Calu3 (cell line): ENCODE results near the gene CDK18. TPM values are rescaled to one million over a fixed set of nuclear protein-coding genes. Genes with fewer than 3 reads are reported as not detected.

ENCODE experiments used
- BruUV-seq: library from RNA; stranded (reverse); fragments of 400-500 nt; replicated peaks from 2 replicates; lab custom pipeline; 2021; lab: Mats Ljungman, UMichigan
- CTCF ChIA-PET: fragments of 300-600 bp; sonication (Branson Sonifier 250); formaldehyde crosslinking; loops from one replicate; lab custom pipeline; 2022; ENCODE audit warnings: antibody characterized with exemption; lab: Charles Lee
- DNase-seq: peaks from one replicate; pipeline ENCODE4 v3.0.0; 2022
- H3K27ac Mint-ChIP-seq: one replicate; pipeline ENCODE4 v1.8.0; 2022; ENCODE audit warnings: mixed read lengths; ENCODE audit not compliant: unreplicated experiment
- H3K27me3 Mint-ChIP-seq: one replicate; pipeline ENCODE4 v1.8.0; 2022; ENCODE audit warnings: mixed read lengths; ENCODE audit not compliant: unreplicated experiment
- H3K36me3 Mint-ChIP-seq: one replicate; pipeline ENCODE4 v1.8.0; 2022; ENCODE audit warnings: mild to moderate bottlenecking, moderate library complexity, mixed read lengths; ENCODE audit not compliant: insufficient read depth, unreplicated experiment
- H3K4me1 Mint-ChIP-seq: one replicate; pipeline ENCODE4 v1.8.0; 2022; ENCODE audit warnings: mild to moderate bottlenecking, low read depth, mixed read lengths; ENCODE audit not compliant: unreplicated experiment
- H3K4me3 Mint-ChIP-seq: one replicate; pipeline ENCODE4 v1.8.0; 2022; ENCODE audit warnings: mild to moderate bottlenecking, low read depth, moderate library complexity, mixed read lengths; ENCODE audit not compliant: unreplicated experiment
- H3K9me3 Mint-ChIP-seq: one replicate; pipeline ENCODE4 v1.8.0; 2022; ENCODE audit warnings: low read depth, mixed read lengths; ENCODE audit not compliant: unreplicated experiment
- CTCF ChIP-seq: fragments of 200-600 bp; IDR thresholded peaks from one replicate; pipeline ENCODE4 v1.8.0; 2022; ENCODE audit warnings: antibody characterized with exemption; ENCODE audit not compliant: unreplicated experiment
- intact Hi-C: fragments of 100-400 bp; cut with micrococcal nuclease; formaldehyde crosslinking; loops from one replicate; pipeline ENCODE4 v1.10.0; 2022; ENCODE audit not compliant: unreplicated experiment
- total RNA-seq: library from RNA; stranded (reverse); gene quantifications from 2 replicates; pipeline ENCODE4 v1.2.3, GENCODE V29; 2022

Gene CDK18
- total RNA-seq, 1 experiment from 2014 or later = 44.0 TPM

GRCh38 chr1:205517763-205518162, 13.3 kb downstream of the CDK18 start:
- H3K4me3 Mint-ChIP-seq = no peak overlapping the region
- peaks cover 5% of the 10 kb centered on the region for H3K36me3 Mint-ChIP-seq
- intact Hi-C loops = no loop called here
- H3K27ac Mint-ChIP-seq = no peak overlapping the region
- H3K4me1 Mint-ChIP-seq = peaks cover 22% of the 10 kb centered on the region
- no peak for TF ChIP-seq CTCF
- no peaks in the 10 kb centered on the region for H3K9me3 Mint-ChIP-seq
- DNase-seq = no peak
- no TSS peak for BruUV-seq
- CTCF ChIA-PET = interaction anchor here (0.7 to 1.1 kb wide), 2 partner anchors 13 to 32 kb away, joined by 4 read pairs; partner anchors contain the start of gene CDK18
- H3K27me3 Mint-ChIP-seq = no peaks in the 10 kb centered on the region

GRCh38 chr1:205518661-205519540, 14.4 kb downstream of the CDK18 start:
- CTCF ChIA-PET = no interaction called here
- TF ChIP-seq CTCF = no peak
- DNase-seq = no peak
- Mint-ChIP-seq H3K36me3 (peaks cover 5% of the 10 kb centered on the region), H3K9me3 (no peaks in the 10 kb centered on the region), H3K27ac (no peak overlapping the region), H3K4me3 (no peak overlapping the region), H3K27me3 (no peaks in the 10 kb centered on the region), H3K4me1 (peaks cover 22% of the 10 kb centered on the region)
- BruUV-seq = no TSS peak
- intact Hi-C loops = no loop called here

- no peak for TF ChIP-seq CTCF
- no TSS peak for BruUV-seq
- H3K27me3 Mint-ChIP-seq = no peaks in the 10 kb centered on the region
- H3K9me3 Mint-ChIP-seq = no peaks in the 10 kb centered on the region
- CTCF ChIA-PET = interaction anchor here (0.7 kb wide), 1 partner anchor 30 kb away, joined by 3 read pairs; no protein-coding TSS in a partner anchor
- H3K4me3 Mint-ChIP-seq = no peak overlapping the region
- no peak overlapping the region for H3K27ac Mint-ChIP-seq
- DNase-seq = no peak
- peaks cover 18% of the 10 kb centered on the region for H3K4me1 Mint-ChIP-seq
- H3K36me3 Mint-ChIP-seq = peaks cover 5% of the 10 kb centered on the region
- intact Hi-C loops = no loop called here
Measured at GRCh38 chr1:205519541-205520131, 15.2 kb downstream of the CDK18 start.

- Mint-ChIP-seq H3K27me3 (no peaks in the 10 kb centered on the region), H3K9me3 (no peaks in the 10 kb centered on the region), H3K27ac (no peak overlapping the region), H3K36me3 (peaks cover 5% of the 10 kb centered on the region), H3K4me1 (peaks cover 13% of the 10 kb centered on the region), H3K4me3 (no peak overlapping the region)
- intact Hi-C loops = no loop called here
- CTCF ChIA-PET = interaction anchor here (0.7 to 2.2 kb wide), 2 partner anchors 27 to 29 kb away, joined by 3 to 8 read pairs; no protein-coding TSS in a partner anchor
- no peak for DNase-seq
- no peak for TF ChIP-seq CTCF
- no TSS peak for BruUV-seq
Measured at GRCh38 chr1:205520709-205521108, 16.2 kb downstream of the CDK18 start.
